ENCODE data around the gene CPZ. TPM values are rescaled to one million over a fixed set of nuclear protein-coding genes. Genes with fewer than 3 reads are reported as not detected.
A peak's percentile ranks its signal among the peaks of the same experiment; 100 is the strongest.

Gene CPZ
- total and polyA plus RNA-seq, 10 donors: 0.11 to 8.5 (median 0.93) TPM; not detected in 1

DNA sequence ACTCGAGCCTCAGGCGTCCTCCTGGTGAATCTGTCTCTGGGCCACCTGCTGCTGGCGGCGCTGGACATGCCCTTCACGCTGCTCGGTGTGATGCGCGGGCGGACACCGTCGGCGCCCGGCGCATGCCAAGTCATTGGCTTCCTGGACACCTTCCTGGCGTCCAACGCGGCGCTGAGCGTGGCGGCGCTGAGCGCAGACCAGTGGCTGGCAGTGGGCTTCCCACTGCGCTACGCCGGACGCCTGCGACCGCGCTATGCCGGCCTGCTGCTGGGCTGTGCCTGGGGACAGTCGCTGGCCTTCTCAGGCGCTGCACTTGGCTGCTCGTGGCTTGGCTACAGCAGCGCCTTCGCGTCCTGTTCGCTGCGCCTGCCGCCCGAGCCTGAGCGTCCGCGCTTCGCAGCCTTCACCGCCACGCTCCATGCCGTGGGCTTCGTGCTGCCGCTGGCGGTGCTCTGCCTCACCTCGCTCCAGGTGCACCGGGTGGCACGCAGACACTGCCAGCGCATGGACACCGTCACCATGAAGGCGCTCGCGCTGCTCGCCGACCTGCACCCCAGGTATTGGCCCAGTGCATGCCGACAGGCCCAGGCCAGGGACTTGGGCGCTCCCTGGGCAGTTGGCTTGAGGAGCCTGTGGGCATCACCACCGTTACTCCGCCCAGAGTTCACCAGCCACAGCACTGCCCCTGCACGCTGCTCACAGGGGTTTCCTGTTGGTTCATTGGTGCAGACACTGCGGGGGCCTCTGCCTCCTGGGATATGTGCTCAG lies 11.3 kb upstream of the CPZ start:
- 56 to 81% (median 65%) methylated on average over 43 to 66 of the region's 66 CpGs for WGBS, 5 donors
- Histone ChIP-seq H3K4me1 (peaks cover 0 to 6% (median 0%) of the 10 kb centered on the region in 6 donors), H3K4me3 (no peak overlapping the region), H3K9me3 (peaks cover 0 to 10% (median 0%) of the 10 kb centered on the region in 8 donors), H3K27ac (no peak overlapping the region), H3K36me3 (no peaks in the 10 kb centered on the region), H3K27me3 (replicated peaks in 1 of 7) (peaks cover 0 to 90% (median 27%) of the 10 kb centered on the region in 7 donors)
- intact Hi-C loops (cut with DNase I; ENCODE audit: low total_unique reads): no loop called here
- peak; percentile 70 for DNase-seq
- TF ChIP-seq POLR2A (IDR thresholded peaks at IDR 0.05): no peak
- TF ChIP-seq POLR2AphosphoS5 (IDR thresholded peaks at IDR 0.05): no peak
- TF ChIP-seq, protein P1, sequence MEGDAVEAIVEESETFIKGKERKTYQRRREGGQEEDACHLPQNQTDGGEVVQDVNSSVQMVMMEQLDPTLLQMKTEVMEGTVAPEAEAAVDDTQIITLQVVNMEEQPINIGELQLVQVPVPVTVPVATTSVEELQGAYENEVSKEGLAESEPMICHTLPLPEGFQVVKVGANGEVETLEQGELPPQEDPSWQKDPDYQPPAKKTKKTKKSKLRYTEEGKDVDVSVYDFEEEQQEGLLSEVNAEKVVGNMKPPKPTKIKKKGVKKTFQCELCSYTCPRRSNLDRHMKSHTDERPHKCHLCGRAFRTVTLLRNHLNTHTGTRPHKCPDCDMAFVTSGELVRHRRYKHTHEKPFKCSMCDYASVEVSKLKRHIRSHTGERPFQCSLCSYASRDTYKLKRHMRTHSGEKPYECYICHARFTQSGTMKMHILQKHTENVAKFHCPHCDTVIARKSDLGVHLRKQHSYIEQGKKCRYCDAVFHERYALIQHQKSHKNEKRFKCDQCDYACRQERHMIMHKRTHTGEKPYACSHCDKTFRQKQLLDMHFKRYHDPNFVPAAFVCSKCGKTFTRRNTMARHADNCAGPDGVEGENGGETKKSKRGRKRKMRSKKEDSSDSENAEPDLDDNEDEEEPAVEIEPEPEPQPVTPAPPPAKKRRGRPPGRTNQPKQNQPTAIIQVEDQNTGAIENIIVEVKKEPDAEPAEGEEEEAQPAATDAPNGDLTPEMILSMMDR (IDR thresholded peaks at IDR 0.05 in 8 of 11, conservative IDR thresholded peaks at IDR 0.05 in 3 of 11): no peak

DNA sequence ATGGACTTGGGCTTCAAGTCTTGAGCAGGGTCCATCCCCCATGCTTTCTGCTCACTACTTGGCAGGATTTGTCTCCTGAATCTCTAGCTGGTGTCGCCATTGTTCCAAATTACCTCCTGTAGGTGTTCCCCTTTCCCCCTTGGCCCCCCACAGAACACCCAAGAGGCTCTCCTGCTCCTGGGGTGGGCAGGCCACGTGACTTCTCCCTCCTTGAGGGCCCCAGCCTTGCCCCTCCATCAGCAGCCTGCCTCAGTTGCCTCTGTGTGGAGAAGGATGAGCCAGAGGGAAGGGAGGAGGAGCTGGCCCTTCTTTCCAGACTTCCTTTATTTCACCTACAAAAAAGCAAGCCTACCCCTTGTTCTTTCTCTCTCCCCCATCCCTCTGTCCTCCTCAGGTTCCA lies 10.5 kb upstream of the CPZ start:
- Histone ChIP-seq H3K4me3 (no peak overlapping the region), H3K27ac (no peak overlapping the region), H3K27me3 (replicated peaks in 1 of 7) (peaks cover 0 to 94% (median 27%) of the 10 kb centered on the region in 7 donors), H3K36me3 (no peaks in the 10 kb centered on the region), H3K9me3 (peaks cover 0 to 10% (median 0%) of the 10 kb centered on the region in 8 donors), H3K4me1 (peaks cover 0 to 6% (median 0%) of the 10 kb centered on the region in 6 donors)
- TF ChIP-seq POLR2A (IDR thresholded peaks at IDR 0.05) (no peak), POLR2AphosphoS5 (IDR thresholded peaks at IDR 0.05) (no peak)
- TF ChIP-seq, protein P1 (IDR thresholded peaks at IDR 0.05 in 8 of 11, conservative IDR thresholded peaks at IDR 0.05 in 3 of 11): no peak
- intact Hi-C loops (cut with DNase I; ENCODE audit: low total_unique reads): no loop called here
- DNase-seq: peak; percentile 51
- WGBS, 5 donors: 50 to 64% (median 54%) methylated on average over 2 of the region's 2 CpGs

DNA sequence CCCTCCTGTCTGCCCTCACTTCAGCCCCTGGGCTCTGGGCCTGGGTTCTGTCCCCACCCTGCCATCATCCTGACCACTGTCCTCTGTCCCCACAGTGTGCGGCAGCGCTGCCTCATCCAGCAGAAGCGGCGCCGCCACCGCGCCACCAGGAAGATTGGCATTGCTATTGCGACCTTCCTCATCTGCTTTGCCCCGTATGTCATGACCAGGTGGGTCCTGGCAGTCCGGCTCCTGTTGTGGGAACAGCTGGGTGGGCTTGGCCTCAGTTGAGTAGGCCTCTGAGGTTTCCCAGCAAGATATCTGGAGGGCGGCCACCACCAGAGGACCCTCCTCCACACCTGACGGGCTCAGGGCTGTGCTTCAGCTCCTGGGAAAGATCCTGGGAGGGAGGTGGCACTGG lies 10.1 kb upstream of the CPZ start:
- H3K27me3 ChIP-seq (replicated peaks in 1 of 7): peaks cover 0 to 96% (median 27%) of the 10 kb centered on the region in 7 donors
- intact Hi-C loops (cut with DNase I; ENCODE audit: low total_unique reads): no loop called here
- 84 to 91% (median 86%) methylated on average over 12 of the region's 12 CpGs for WGBS, 5 donors
- H3K27ac ChIP-seq: no peak overlapping the region
- H3K4me1 ChIP-seq: peaks cover 0 to 6% (median 0%) of the 10 kb centered on the region in 6 donors
- H3K36me3 ChIP-seq: no peaks in the 10 kb centered on the region
- peak; percentile 55 for DNase-seq
- TF ChIP-seq POLR2A (IDR thresholded peaks at IDR 0.05): no peak
- TF ChIP-seq, protein P1 (IDR thresholded peaks at IDR 0.05 in 8 of 11, conservative IDR thresholded peaks at IDR 0.05 in 3 of 11): no peak
- no peak for TF ChIP-seq POLR2AphosphoS5 (IDR thresholded peaks at IDR 0.05)
- H3K4me3 ChIP-seq: no peak overlapping the region
- peaks cover 0 to 10% (median 0%) of the 10 kb centered on the region in 8 donors for H3K9me3 ChIP-seq

DNA sequence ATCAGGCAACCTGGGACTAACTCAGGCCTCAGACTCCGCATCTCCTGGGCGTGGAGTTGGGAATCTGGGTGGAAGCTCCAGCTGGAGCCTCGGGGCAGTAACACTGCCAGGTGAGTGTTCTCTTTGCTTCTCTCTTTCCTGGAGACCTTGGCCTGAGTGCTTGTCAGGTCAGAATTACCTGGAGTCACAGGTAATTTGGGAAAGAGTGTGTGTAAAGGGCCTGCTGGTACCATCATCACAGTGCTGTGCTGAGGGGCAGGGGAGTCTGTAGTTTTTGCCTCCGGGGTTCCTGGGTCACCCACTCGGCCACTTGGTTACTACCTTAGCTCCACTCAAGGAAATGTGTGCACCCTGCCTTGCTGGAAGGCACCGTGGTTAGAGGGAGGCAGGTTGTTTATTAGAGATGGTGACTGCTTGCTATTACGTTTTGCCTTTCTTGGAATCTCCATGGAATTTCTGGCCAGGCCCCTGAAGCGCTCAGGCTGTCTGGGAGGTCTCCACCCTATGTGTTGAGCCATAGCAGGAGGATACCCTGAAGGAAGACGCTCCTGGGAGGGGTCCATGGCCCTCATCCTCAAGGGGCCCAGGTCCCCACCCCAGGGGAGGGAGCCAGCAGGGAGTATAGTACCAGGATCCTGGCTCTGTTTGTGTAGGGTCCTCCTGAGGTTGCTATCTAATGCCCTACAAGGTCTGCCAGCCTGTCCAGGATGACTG lies 9.5 kb upstream of the CPZ start:
- peaks cover 0 to 10% (median 0%) of the 10 kb centered on the region in 8 donors for H3K9me3 ChIP-seq
- peak; percentile 36 for DNase-seq
- no peak overlapping the region for H3K4me3 ChIP-seq
- no peaks in the 10 kb centered on the region for H3K36me3 ChIP-seq
- WGBS, 5 donors: 70 to 84% (median 76%) methylated on average over 8 to 9 of the region's 9 CpGs
- TF ChIP-seq, protein P1 (IDR thresholded peaks at IDR 0.05 in 8 of 11, conservative IDR thresholded peaks at IDR 0.05 in 3 of 11): no peak
- no peak for TF ChIP-seq POLR2A (IDR thresholded peaks at IDR 0.05)
- TF ChIP-seq POLR2AphosphoS5 (IDR thresholded peaks at IDR 0.05): no peak
- intact Hi-C loops (cut with DNase I; ENCODE audit: low total_unique reads): no loop called here
- no peak overlapping the region for H3K27ac ChIP-seq
- H3K27me3 ChIP-seq (replicated peaks in 1 of 7): peaks cover 0 to 95% (median 27%) of the 10 kb centered on the region in 7 donors
- peaks cover 0 to 6% (median 0%) of the 10 kb centered on the region in 6 donors for H3K4me1 ChIP-seq
